OCI-M2 (cell line): Measurements from ENCODE around the gene NR2F1-AS1.
"Not testable (repeated sequence)": the region's sequence is repeated elsewhere in the genome, so short reads cannot be mapped to it uniquely, and the experiment has no call there.

Experiments used
- DNase-seq: peaks from one replicate; lab custom pipeline; 2025; ENCODE audit not compliant: unreplicated experiment; lab: John Stamatoyannopoulos, UW

NR2F1-AS1 gene

DNA sequence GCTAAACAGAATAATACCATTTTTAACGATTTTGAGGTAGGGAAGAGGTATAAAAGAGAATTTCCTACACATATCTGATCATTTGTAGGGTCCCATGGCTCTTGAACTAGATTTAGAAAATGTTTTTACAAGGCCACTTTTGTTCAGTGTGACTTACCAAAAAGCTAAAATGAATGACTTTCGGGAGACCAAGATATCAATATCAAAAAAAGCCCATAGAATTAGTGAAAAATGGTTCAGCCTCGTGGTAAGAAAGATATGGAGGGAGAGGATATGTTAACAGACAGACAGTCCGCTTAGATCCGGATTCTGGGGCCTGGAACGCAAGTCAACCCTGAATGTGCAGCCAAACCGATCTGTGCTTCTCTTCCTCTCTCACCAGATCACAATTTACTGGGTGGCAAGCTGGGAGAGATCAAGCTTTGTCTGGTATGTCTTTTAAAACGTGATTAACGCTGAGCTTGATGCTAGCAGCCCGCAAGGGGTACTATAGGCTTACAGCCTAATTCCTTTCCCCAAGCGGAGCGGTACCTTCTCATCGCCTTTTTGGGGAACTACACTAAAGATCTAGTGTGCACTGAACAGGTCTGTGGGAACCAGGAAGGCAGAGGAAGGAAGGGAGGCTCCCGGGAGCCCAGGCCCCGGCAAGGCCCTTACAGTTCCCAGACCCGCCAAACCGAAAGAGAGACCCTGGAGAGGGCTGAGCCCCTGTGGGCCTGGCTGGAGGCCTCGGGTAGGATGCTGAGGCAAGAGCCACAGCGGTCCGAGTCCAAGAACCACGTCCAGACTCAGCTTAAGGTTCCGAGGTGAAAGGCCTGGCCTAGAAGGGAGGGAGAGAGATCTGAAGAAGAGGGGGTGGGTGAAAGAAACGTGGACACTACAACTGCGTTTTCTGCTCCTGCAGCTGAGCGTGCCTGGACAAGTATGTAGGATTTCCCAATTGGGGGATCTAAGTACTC is 2.9 kb downstream of the NR2F1-AS1 start:
- DNase-seq: no peak

DNA sequence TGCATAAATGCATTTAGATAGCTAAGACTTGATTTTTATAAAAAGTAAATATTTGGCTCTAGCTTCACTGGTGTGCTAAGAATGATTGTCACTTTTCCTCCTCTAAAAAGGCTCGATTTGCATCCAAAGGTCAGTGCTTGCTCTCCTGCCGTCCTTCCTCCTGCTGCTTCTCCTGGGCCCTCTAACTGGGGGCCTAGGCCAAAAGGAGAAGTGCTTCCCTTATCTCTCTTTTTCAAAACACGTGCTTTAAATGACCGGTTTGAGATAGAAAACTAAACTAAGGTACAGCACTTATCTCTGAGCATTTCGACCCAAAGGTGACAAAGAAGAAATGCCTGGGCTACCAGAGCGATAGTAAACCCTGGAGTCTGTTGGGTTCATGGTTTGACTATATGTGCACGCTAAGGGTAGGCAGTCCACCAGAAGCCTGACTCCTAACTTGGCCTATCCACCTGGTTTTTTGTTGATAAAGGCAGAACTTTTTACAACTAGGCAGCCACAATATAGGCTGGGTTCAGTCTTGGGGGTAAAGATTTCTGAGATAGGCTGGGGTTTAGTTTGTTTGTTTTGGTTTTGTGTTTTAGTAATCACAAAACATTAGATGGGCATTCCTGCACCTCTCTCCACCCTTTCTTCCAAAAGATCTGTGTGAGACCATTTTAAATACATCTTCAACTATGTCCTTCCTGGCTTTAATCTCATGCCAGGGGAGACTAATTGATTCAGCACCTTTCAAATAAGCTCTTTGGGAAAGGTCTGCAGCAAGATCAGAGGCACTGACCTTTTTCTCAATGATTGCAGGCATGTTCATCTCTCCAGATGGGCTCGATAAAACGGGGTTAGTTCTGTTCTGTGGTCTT is 3.8 kb downstream of the NR2F1-AS1 start:
- no peak for DNase-seq

DNA sequence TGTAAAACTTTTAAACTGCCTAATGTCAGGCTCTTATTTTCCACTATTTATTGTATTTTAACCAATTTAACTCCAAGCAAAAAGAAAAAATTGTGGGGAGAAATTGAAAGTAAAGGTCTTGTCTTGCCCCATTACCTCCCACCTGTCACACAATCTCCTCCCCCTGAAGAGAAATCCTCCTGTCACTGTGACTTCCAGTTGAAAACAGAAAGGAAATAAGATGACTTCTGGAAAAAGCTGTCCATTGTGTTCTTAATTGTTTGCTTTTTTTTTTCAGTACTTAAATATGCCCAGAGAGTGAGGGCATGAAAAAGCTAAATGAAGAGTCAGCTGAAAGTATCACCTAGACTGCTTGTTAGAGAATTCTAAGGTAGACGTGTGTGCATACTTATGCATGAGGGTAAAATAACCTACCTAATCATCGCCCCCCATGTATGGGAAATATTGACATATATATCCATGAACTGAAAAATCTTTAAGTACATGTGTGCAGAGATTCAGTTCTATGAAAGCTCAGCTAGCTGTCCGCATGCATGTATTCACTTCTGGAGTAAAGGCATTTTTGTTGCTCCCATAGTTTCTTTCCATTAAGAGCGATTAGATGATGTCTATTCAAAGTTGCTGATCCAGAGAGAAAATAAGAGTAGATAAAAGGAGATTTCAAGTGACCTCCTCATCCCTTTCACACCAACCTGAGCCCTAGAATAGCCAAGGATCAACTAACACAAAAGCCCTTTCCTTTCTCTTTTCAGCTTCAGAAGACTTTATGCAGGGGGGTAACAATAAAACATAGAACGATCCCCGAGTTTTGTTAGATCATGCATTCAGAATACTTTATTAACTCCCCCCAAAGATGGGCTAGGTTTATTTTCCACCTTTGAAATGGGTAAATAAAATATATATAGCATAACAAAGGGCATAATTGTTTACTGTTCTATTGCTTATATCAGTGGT is 5.3 kb downstream of the NR2F1-AS1 start:
- DNase-seq: no peak

DNA sequence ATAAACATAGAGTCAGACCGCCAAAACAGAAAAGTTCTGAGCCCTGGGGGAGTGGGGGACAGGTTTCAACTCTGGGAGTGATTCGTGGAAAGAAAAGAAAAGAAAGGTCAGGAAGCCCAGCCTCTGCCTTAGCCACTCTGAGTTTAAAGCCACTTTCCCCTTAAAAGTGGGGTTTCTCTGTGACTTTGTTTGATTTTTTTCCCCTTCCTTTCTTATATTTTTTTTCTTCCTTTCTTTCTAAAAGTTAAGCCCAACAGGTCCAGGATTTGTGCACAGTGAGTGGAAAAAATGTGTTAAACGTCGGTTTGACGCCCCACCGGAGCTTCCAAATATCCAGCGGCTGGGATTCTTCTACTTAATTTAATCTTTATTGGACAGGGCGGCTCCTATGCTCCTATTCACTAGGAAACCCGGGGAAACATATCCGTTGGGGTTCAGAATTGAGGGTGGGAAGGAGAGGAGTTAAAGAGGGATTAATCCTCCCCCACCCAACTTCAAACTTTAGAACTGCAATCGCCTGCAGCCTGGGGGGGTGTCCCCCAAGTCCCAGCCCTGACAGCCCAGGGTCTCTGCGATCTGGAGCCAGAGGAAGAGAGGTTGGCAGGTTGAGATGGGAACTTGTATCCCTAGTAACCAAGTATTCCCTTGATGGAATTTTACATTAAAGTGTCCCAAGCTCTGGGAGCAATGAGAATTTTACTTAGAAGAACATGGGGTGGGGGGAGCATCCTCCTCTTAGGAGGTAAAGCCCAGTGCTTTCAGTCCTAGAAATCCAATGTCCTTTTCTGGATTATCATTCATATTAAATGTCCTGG is 6.3 kb downstream of the NR2F1-AS1 start:
- DNase-seq: no peak

- DNase-seq: no peak
These were observed 7.4 kb downstream of the NR2F1-AS1 start for GRCh38 chr5:93573354-93574351.

DNA sequence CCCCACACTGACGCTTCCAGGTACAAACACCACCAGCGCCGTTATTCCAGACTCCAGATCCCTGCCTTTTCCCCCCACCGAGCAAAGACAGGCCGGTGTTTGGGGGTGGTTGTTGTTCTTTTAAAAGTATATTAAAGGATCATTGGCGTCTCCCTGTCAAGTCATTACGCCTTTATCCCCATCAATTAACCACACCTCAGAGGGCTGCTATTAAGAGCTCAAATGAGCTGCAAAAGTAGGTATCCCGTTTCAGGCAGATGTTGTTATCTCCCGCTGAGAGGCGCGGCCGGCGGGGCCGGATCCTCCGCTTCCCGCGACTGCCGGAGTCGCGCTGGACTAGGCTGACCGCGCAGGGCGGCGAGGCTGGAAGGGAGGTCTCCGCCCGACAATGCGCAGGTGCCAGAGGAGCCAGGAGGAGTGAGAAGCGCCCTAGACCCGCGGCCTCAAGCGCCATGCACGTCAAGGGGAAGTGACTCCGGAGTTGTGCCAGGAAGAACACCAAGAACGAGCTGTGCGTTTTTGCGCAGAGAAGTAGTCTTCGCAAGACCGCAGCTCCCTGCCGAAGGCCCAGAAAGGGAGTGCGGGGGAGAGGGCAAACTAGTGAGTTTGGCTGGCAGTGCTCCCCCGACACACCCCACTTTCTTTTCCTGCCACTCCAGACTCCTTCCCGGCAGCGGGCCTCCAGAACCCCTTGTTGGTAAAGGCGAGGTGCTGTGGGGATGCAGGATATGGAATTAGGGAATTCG is 8.2 kb downstream of the NR2F1-AS1 start:
- no peak for DNase-seq

- DNase-seq: no peak
These were observed 8.9 kb downstream of the NR2F1-AS1 start for GRCh38 chr5:93572101-93572607.

DNA sequence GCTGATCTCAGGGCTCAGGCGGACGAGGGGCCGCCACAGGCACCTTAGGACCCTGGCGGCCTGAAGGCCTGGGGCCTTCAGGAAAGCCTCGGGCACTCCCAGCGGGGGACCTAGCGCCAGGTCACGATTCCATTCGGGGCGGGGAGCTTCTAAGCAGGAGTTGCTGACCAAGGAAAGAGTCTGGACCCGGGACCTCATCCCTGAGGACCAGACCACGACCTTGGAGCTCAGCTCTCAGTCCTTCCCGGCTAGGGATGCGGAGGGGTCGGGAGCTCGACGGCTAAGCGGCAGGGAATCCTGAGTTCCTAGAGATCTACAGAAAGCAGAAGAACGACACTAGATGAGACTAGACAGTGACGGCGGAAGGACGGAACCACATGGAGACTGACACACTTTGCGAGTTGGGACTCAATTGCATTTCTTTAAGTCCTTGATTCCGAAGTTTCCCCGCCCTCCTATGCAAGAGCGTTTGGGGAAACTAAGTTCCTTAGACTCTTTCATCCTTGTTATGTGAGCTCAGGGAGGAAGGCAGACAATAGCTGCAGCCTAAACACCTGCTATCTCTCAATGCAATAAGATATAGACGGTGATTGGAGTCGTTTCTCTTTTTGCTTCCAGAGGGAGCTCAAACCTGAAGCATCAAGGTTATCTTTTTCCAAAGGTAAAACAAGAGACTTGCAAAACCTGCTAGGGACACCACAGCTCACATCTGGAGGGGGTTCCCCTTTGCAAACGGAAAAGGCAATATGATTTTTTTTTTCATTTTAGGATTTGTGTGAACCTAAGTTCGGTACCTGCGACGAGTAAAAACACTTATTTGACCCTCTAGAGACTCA is 9.7 kb downstream of the NR2F1-AS1 start:
- no peak for DNase-seq

DNA sequence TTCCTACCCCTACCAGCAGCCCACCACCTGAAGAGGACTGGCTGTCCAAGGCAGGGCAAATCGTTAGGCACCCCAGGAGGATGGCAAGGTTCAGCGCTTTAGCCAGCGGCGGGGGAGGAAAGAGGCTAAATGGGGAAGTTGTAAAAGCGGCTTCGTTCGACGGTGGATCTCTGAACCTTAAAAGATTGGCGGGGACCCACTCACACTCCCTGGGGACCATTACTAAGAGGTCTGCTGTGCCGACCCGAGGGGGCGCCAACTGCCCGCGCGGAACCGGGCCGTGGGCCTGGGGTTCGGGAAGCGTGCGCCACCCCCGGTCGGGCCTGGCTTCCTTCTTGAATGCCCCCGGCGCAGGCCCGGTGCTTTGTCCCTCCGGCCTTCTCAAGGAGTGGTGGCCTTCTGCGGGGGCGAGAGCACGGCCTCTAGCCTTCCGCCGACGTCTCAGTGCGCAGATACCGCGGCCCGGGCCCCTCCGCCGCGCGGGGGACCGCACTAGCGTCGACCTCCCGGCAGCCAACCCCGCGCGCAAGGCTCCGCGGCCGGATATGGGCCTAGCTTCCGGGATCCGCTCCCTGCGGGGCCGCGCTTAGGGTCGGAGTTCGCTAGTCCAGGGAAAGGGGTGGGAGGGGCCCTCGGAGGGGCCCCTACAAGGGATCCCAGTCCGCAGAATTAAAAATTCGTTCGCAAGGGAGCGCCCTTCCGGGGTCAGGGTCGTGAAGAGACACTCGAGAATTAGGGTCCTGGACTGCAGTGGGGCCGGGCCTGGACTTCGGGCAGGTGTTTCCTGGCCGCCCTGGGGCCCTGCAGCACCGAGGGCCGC is 10.5 kb downstream of the NR2F1-AS1 start:
- DNase-seq: no peak

GRCh38 chr5:93569300-93570160 is 11.5 kb downstream of the NR2F1-AS1 start:
- DNase-seq: no peak

- no peak for DNase-seq
These were observed 13.6 kb downstream of the NR2F1-AS1 start for GRCh38 chr5:93567424-93567823.

DNA sequence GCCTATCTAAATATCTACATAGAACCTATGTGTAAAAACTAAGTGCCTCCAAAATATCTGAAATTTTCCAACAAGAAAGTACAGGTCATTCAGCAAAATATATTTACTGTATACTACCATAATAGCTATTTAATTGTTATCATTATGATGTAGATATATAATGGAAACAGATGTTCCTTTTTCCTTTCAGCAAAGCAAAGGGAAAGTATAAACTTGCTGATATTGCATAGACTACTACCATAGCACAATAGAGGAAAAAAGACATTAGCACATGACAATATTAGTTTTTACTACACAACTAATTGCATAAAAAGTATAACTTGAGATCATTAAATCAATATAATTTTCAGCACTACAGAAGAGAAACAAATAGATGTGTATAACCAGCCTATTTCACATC is 14.9 kb downstream of the NR2F1-AS1 start:
- DNase-seq: no peak

DNA sequence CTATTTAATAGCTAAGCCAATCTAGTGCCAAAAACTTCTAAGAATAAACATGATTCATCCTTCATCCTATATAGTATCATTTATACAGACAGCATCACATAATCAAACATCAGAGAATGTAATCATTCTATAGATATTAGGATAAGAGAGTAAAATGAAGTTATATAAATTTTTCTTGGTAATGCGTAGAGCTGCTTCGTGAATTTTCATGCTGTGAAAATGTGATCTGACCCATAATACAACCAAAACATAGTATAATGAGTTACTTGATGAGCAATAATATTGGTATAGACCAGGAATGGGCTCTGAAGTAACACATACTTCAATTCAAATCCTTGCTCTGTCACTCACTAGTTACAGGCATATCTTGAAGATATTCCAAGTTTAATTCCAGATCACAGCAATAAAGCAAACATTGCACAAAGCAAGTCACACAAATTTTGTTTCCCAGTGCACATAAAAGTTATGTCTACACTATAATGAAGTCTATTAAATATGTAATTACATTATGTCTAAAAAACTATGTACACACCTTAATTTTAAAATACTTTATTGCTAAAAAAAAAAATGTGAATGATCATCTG is 23.9 kb downstream of the NR2F1-AS1 start:
- no peak for DNase-seq

- DNase-seq: not testable (repeated sequence)
These were observed 31.4 kb downstream of the NR2F1-AS1 start for GRCh38 chr5:93549594-93549993.

DNA sequence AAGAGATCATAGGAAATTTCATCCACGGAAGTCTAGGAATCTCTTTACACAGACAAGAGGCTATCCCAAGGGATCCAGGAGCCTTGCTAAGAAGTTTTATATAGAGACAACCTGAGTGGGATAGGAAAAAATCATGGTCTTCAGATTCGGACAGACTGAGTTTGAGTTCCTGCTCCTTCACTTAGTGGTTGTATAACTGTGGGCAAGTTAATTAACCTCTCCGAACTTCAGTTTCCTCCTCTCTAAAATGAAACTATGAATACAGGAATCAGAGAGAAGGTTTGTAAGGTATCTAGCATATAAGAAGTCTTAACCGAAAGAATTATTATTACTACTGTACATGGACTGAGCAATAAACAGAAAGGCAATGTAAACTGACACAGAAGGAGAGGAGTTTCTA is 35.1 kb downstream of the NR2F1-AS1 start:
- no peak for DNase-seq
